AG04449 (cell line): Measurements from ENCODE around the gene PMEPA1.

Source experiments
- CTCF ChIA-PET: fragments of 350-600 bp; formaldehyde crosslinking; extraction: SDS; loops from one replicate; lab custom pipeline; 2021; ENCODE audit warnings: antibody characterized with exemption; lab: Yijun Ruan, JAX
- POLR2A ChIA-PET: fragments of 400-600, 350-600 bp; formaldehyde crosslinking; extraction: SDS; loops from one replicate; lab custom pipeline; 2020; ENCODE audit warnings: antibody characterized with exemption, inconsistent platforms; lab: Yijun Ruan, JAX
- DNase-seq: peaks from one replicate; pipeline ENCODE4 v3.0.0-alpha.2; 2010; ENCODE audit warnings: low read depth, low spot score
- H3K4me3 ChIP-seq: 2 replicates; pipeline ENCODE4 v1.5.1; 2011; ENCODE audit warnings: low read depth, mild to moderate bottlenecking, control low read depth, low read length
- CTCF ChIP-seq: IDR thresholded peaks from one replicate; pipeline ENCODE4 v1.5.1; 2011; ENCODE audit warnings: mild to moderate bottlenecking, moderate library complexity, low read length, control low read depth, inconsistent platforms; ENCODE audit not compliant: insufficient read depth; ENCODE audit errors: missing control alignments

Gene PMEPA1

GRCh38 chr20:57649617-57650015, 60.2 kb downstream of the PMEPA1 start:
- CTCF ChIA-PET: interaction anchor here (1.0 to 1.7 kb wide), 4 partner anchors 10 to 561 kb away, joined by 3 to 7 read pairs (median 5); no protein-coding TSS in a partner anchor
- DNase-seq: no peak
- TF ChIP-seq CTCF: no peak
- POLR2A ChIA-PET: no interaction called here
- no peak overlapping the region for H3K4me3 ChIP-seq

GRCh38 chr20:57648878-57649616, 60.8 kb downstream of the PMEPA1 start:
- CTCF ChIA-PET: interaction anchor here (1.1 to 1.7 kb wide), 6 partner anchors 8 to 561 kb away, joined by 3 to 7 read pairs (median 6); no protein-coding TSS in a partner anchor
- DNase-seq: no peak
- POLR2A ChIA-PET: no interaction called here
- H3K4me3 ChIP-seq: no peak overlapping the region
- TF ChIP-seq CTCF: no peak

- no peak for DNase-seq
- TF ChIP-seq CTCF: no peak
- POLR2A ChIA-PET: no interaction called here
Observed at GRCh38 chr20:57647933-57648785, 61.7 kb downstream of the PMEPA1 start.

GRCh38 chr20:57647006-57647932, 62.5 kb downstream of the PMEPA1 start:
- no peak overlapping the region for H3K4me3 ChIP-seq
- ChIA-PET CTCF (interaction anchor here (0.9 to 1.5 kb wide), 5 partner anchors 9 to 478 kb away, joined by 3 to 5 read pairs (median 3); no protein-coding TSS in a partner anchor), POLR2A (no interaction called here)
- DNase-seq: no peak
- no peak for TF ChIP-seq CTCF

More at GRCh38 chr20:57647933-57648785, 61.7 kb downstream of the PMEPA1 start:
- CTCF ChIA-PET: interaction anchor here (0.9 to 1.7 kb wide), 7 partner anchors 8 to 532 kb away, joined by 3 to 7 read pairs (median 3); no protein-coding TSS in a partner anchor
- H3K4me3 ChIP-seq: no peak overlapping the region

GRCh38 chr20:57638895-57639236, 70.9 kb downstream of the PMEPA1 start:
- no peak overlapping the region for H3K4me3 ChIP-seq
- TF ChIP-seq CTCF: no peak
- ChIA-PET POLR2A (no interaction called here), CTCF (interaction anchor here (0.7 to 5.7 kb wide), 2 partner anchors 15 to 307 kb away, joined by 3 to 28 read pairs; no protein-coding TSS in a partner anchor)
- DNase-seq: no peak
